ENCODE data around the gene FA2H. TPM values are rescaled to one million over a fixed set of nuclear protein-coding genes. Genes with fewer than 3 reads are reported as not detected.
"Not testable (repeated sequence)": the region's sequence is repeated elsewhere in the genome, so short reads cannot be mapped to it uniquely, and the experiment has no call there.

Gene FA2H
- polyA plus RNA-seq, 1 donor: 0.09 TPM

- DNase-seq (ENCODE audit: low read depth): no peak
Observed at GRCh38 chr16:74724820-74725549, 49.6 kb downstream of the FA2H start.

GRCh38 chr16:74723256-74723655 lies 51.4 kb downstream of the FA2H start:
- DNase-seq (ENCODE audit: low read depth): no peak

GRCh38 chr16:74722156-74722555 lies 52.5 kb downstream of the FA2H start:
- not testable (repeated sequence) for DNase-seq (ENCODE audit: low read depth)

- DNase-seq (ENCODE audit: low read depth): no peak
Observed at GRCh38 chr16:74721716-74722115, 52.9 kb downstream of the FA2H start.

GRCh38 chr16:74720579-74720978 lies 54.0 kb downstream of the FA2H start:
- no peak for DNase-seq (ENCODE audit: low read depth)

- no peak for DNase-seq (ENCODE audit: low read depth)
Observed at GRCh38 chr16:74718741-74719610, 55.6 kb downstream of the FA2H start.

- no peak for DNase-seq (ENCODE audit: low read depth)
Observed at GRCh38 chr16:74718140-74718539, 56.5 kb downstream of the FA2H start.

GRCh38 chr16:74717367-74717766 lies 57.3 kb downstream of the FA2H start:
- DNase-seq (ENCODE audit: low read depth): no peak

- DNase-seq (ENCODE audit: low read depth): no peak
Observed at GRCh38 chr16:74716355-74716754, 58.3 kb downstream of the FA2H start.

GRCh38 chr16:74713876-74714275 lies 60.7 kb downstream of the FA2H start:
- no peak for DNase-seq (ENCODE audit: low read depth)

GRCh38 chr16:74713325-74713724 lies 61.3 kb downstream of the FA2H start:
- no peak for DNase-seq (ENCODE audit: low read depth)

- no peak for DNase-seq (ENCODE audit: low read depth)
Observed at GRCh38 chr16:74711938-74712337, 62.7 kb downstream of the FA2H start.

- no peak for DNase-seq (ENCODE audit: low read depth)
Observed at GRCh38 chr16:74710401-74710800, 64.2 kb downstream of the FA2H start.

GRCh38 chr16:74709441-74709877 lies 65.2 kb downstream of the FA2H start:
- DNase-seq (ENCODE audit: low read depth): peak; percentile 49

- DNase-seq (ENCODE audit: low read depth): no peak
Observed at GRCh38 chr16:74700438-74701225, 74.0 kb downstream of the FA2H start, which contains the start of gene MLKL. Gene MLKL (minus strand): TSS chr16:74700862. CDS start chr16:74695757, 5,105 bp downstream.

- DNase-seq (ENCODE audit: low read depth): no peak
Observed at GRCh38 chr16:74700116-74700437, 74.5 kb downstream of the FA2H start.

GRCh38 chr16:74699666-74700065 lies 75.0 kb downstream of the FA2H start:
- no peak for DNase-seq (ENCODE audit: low read depth)

- DNase-seq (ENCODE audit: low read depth): no peak
Observed at GRCh38 chr16:74698222-74698621, 76.4 kb downstream of the FA2H start.

- peak; percentile 77 for DNase-seq (ENCODE audit: low read depth)
Observed at GRCh38 chr16:74695450-74696422, 78.9 kb downstream of the FA2H start.

GRCh38 chr16:74691093-74691855 lies 83.3 kb downstream of the FA2H start:
- DNase-seq (ENCODE audit: low read depth): no peak

Measured in forelimb muscle (tissue), 1 donor.